ENCODE results near the gene CUBN.

DNA sequence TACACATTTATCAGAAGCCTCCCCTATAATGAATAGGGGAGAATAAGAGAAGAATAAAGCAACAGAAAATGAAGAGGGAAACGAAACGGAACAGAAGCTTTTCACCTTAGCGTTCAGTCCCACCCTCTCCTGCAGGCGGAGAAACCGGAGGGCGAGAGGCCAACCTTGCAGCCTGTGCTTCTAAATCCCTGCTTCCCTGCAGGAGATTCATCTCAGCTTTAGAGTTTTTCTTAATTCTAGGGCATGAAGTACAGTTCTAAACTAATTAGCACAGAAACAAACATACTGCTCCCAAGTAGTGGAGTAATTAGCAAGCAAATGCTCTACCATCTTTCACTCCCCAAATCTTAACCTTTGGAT, 107.2 kb downstream of the CUBN start:
- TF ChIP-seq EZH2 (IDR thresholded peaks at IDR 0.05; ENCODE audit: insufficient read depth, poor library complexity, severe bottlenecking) (no peak), EZH2phosphoT487 (IDR thresholded peaks at IDR 0.05; ENCODE audit: insufficient read depth, low read depth) (no peak)
